IMR-90 (cell line): Measurements from ENCODE around the gene IP6K3. TPM values are rescaled to one million over a fixed set of nuclear protein-coding genes. Genes with fewer than 3 reads are reported as not detected.

Experiments used
- ATAC-seq: fragments of 200-7000 bp; cut with Tn5 transposase; 2 replicates; pipeline ENCODE4 v1.9.1; 2020; ENCODE audit warnings: low read depth, mild to moderate bottlenecking, moderate library complexity
- BruUV-seq: library from RNA; stranded (reverse); fragments of 400-500 nt; replicated peaks from 2 replicates; lab custom pipeline; 2021; lab: Mats Ljungman, UMichigan
- CTCF ChIA-PET: fragments of 300-600 bp; formaldehyde crosslinking; extraction: SDS; loops from one replicate; lab custom pipeline; 2021; ENCODE audit warnings: antibody characterized with exemption; lab: Yijun Ruan, JAX
- POLR2A ChIA-PET: fragments of 300-600 bp; sonication (Branson Sonifier 250); formaldehyde crosslinking; loops from one replicate; lab custom pipeline; 2022; ENCODE audit warnings: antibody characterized with exemption; ENCODE audit not compliant: unreplicated experiment; lab: Charles Lee
- DNase-seq: peaks from one replicate; pipeline ENCODE4 v3.0.0; 2013
- H2AFZ ChIP-seq: replicated peaks from 2 replicates; pipeline ENCODE3; 2013; ENCODE audit warnings: low read length, mild to moderate bottlenecking; ENCODE audit not compliant: poor library complexity
- H2AK5ac ChIP-seq: 2 replicates; pipeline ENCODE4 v1.6.1; 2013; ENCODE audit warnings: low read depth, low read length, inconsistent platforms
- H2AK9ac ChIP-seq: replicated peaks from 2 replicates; pipeline ENCODE3; 2013; ENCODE audit warnings: mild to moderate bottlenecking, low read depth, low read length, moderate library complexity; ENCODE audit not compliant: poor library complexity
- H2BK120ac ChIP-seq: 2 replicates; pipeline ENCODE4 v1.6.1; 2013; ENCODE audit warnings: low read depth, low read length, inconsistent platforms
- H2BK15ac ChIP-seq: 3 replicates; pipeline ENCODE4 v1.6.1; 2013; ENCODE audit warnings: low read depth, low read length, inconsistent platforms
- H2BK20ac ChIP-seq: 2 replicates; pipeline ENCODE4 v1.6.1; 2013; ENCODE audit warnings: low read depth, mild to moderate bottlenecking, inconsistent platforms, low read length, moderate library complexity
- H2BK5ac ChIP-seq: 2 replicates; pipeline ENCODE4 v1.6.1; 2013; ENCODE audit warnings: mild to moderate bottlenecking, low read depth, low read length, inconsistent platforms; ENCODE audit not compliant: poor library complexity, severe bottlenecking
- H3K14ac ChIP-seq: replicated peaks from 2 replicates; pipeline ENCODE4 v1.6.1; 2013; ENCODE audit warnings: low read depth, low read length, inconsistent platforms
- H3K18ac ChIP-seq: 2 replicates; pipeline ENCODE4 v1.6.1; 2013; ENCODE audit warnings: low read depth, low read length, control low read depth
- H3K23ac ChIP-seq: 2 replicates; pipeline ENCODE4 v1.6.1; 2013; ENCODE audit warnings: low read depth, low read length, inconsistent platforms
- H3K27ac ChIP-seq: 2 replicates; pipeline ENCODE4 v1.5.1; 2013; ENCODE audit warnings: mild to moderate bottlenecking, control low read depth, low read length; ENCODE audit not compliant: insufficient read depth
- H3K27me3 ChIP-seq: 2 replicates; pipeline ENCODE4 v1.6.1; 2013; ENCODE audit warnings: low read length; ENCODE audit not compliant: control insufficient read depth, insufficient read depth
- H3K36me3 ChIP-seq: 2 replicates; pipeline ENCODE4 v1.6.1; 2013; ENCODE audit warnings: low read length, mixed read lengths; ENCODE audit not compliant: control insufficient read depth, insufficient read depth
- H3K4ac ChIP-seq: 2 replicates; pipeline ENCODE4 v1.6.1; 2013; ENCODE audit warnings: low read depth, low read length, inconsistent platforms
- H3K4me1 ChIP-seq: 2 replicates; pipeline ENCODE4 v1.6.1; 2013; ENCODE audit warnings: low read length, mixed read lengths; ENCODE audit not compliant: control insufficient read depth, insufficient read depth
- H3K4me2 ChIP-seq: 2 replicates; pipeline ENCODE4 v1.6.1; 2013; ENCODE audit warnings: low read depth, mild to moderate bottlenecking, control low read depth, low read length, moderate library complexity
- H3K4me3 ChIP-seq: 2 replicates; pipeline ENCODE4 v1.5.1; 2013; ENCODE audit warnings: low read depth, mild to moderate bottlenecking, control low read depth, low read length, moderate library complexity; ENCODE audit not compliant: insufficient read depth
- H3K56ac ChIP-seq: 2 replicates; pipeline ENCODE4 v1.6.1; 2013; ENCODE audit warnings: low read length, inconsistent platforms; ENCODE audit not compliant: insufficient read depth; ENCODE audit errors: extremely low read depth
- H3K79me1 ChIP-seq, 2 experiments: 2 replicates each; pipeline ENCODE4 v1.6.1; 2013; ENCODE audit warnings: low read length in 2 of 2, inconsistent platforms in 1 of 2, low read depth in 1 of 2
- H3K9ac ChIP-seq: 2 replicates; pipeline ENCODE4 v1.6.1; 2013; ENCODE audit warnings: low read depth, low read length, control low read depth
- H3K9me1 ChIP-seq: 2 replicates; pipeline ENCODE4 v1.6.1; 2013; ENCODE audit warnings: low read length, inconsistent platforms; ENCODE audit not compliant: insufficient read depth
- H3K9me3 ChIP-seq: 2 replicates; pipeline ENCODE4 v1.6.1; 2013; ENCODE audit warnings: low read length; ENCODE audit not compliant: control insufficient read depth, insufficient read depth
- H4K20me1 ChIP-seq: 2 replicates; pipeline ENCODE4 v1.6.1; 2013; ENCODE audit warnings: low read length, inconsistent platforms; ENCODE audit not compliant: insufficient read depth
- H4K5ac ChIP-seq: 2 replicates; pipeline ENCODE4 v1.6.1; 2013; ENCODE audit warnings: mild to moderate bottlenecking, low read depth, low read length, control low read depth
- H4K8ac ChIP-seq, 2 experiments: 2 replicates each; pipeline ENCODE4 v1.6.1; 2013; ENCODE audit warnings: low read depth in 2 of 2, low read length in 2 of 2, control low read depth in 1 of 2, inconsistent platforms in 1 of 2
- H4K91ac ChIP-seq: 2 replicates; pipeline ENCODE4 v1.6.1; 2013; ENCODE audit warnings: low read depth, low read length, inconsistent platforms; ENCODE audit not compliant: insufficient read depth
- BHLHE40 ChIP-seq: fragments of 150-350 bp; IDR thresholded peaks from 2 replicates; pipeline ENCODE4 v1.6.1; 2016; ENCODE audit warnings: mild to moderate bottlenecking, low read depth, low read length
- CEBPB ChIP-seq: IDR thresholded peaks from 2 replicates; pipeline ENCODE4 v1.6.1; 2012; ENCODE audit warnings: low read depth, low read length, improper control_type of control experiment
- CHD1 ChIP-seq: IDR thresholded peaks from 2 replicates; pipeline ENCODE4 v1.6.1; 2012; ENCODE audit warnings: low read depth, low read length, improper control_type of control experiment
- FOS ChIP-seq: fragments of 150-350 bp; IDR thresholded peaks from 2 replicates; pipeline ENCODE4 v1.6.1; 2016; ENCODE audit warnings: low read depth, low read length
- MAZ ChIP-seq: IDR thresholded peaks from 2 replicates; pipeline ENCODE4 v1.6.1; 2012; ENCODE audit warnings: low read depth, mild to moderate bottlenecking, low read length, improper control_type of control experiment, moderate library complexity, borderline replicate concordance
- MXI1 ChIP-seq: IDR thresholded peaks from 2 replicates; pipeline ENCODE4 v1.6.1; 2012; ENCODE audit warnings: low read depth, mild to moderate bottlenecking, low read length, moderate library complexity, borderline replicate concordance
- NFE2L2 ChIP-seq: fragments of 150-350 bp; IDR thresholded peaks from 2 replicates; pipeline ENCODE4 v1.6.1; 2016; ENCODE audit warnings: low read depth, mild to moderate bottlenecking, low read length
- POLR2A ChIP-seq: IDR thresholded peaks from 2 replicates; pipeline ENCODE4 v1.6.1; 2012; ENCODE audit warnings: mild to moderate bottlenecking, low read depth, low read length
- RCOR1 ChIP-seq: IDR thresholded peaks from 2 replicates; pipeline ENCODE4 v1.6.1; 2012; ENCODE audit warnings: mild to moderate bottlenecking, low read length, improper control_type of control experiment; ENCODE audit not compliant: insufficient replicate concordance
- SMC3 ChIP-seq: fragments of 150-350 bp; IDR thresholded peaks from 2 replicates; pipeline ENCODE4 v1.6.1; 2016; ENCODE audit warnings: low read depth, mild to moderate bottlenecking, antibody characterized with exemption, low read length, moderate library complexity
- WGBS, 2 experiments: methylation state at CpG; one replicate each; pipeline versions ENCODE4 v1.1.5 to v1.1.7; 2013; ENCODE audit warnings: missing lambda C conversion rate in 2 of 2; ENCODE audit not compliant: insufficient read length in 1 of 2; ENCODE audit errors: extremely low coverage in 2 of 2; 5-methylcytosine and 5-hydroxymethylcytosine counted together
- dilution Hi-C: fragments of 300-500 bp; cut with HindIII; formaldehyde crosslinking; loops from one replicate; pipeline ENCODE4 v1.14.3; 2018; ENCODE audit warnings: low sequenced_read_pairs; ENCODE audit not compliant: unreplicated experiment
- in situ Hi-C: fragments of 300-500 bp; cut with MboI; formaldehyde crosslinking; loops from 3 replicates; pipeline ENCODE4 v1.14.3; 2019; ENCODE audit warnings: low sequenced_read_pairs, inconsistent platforms, mixed read lengths
- intact Hi-C: fragments of 100-400 bp; cut with micrococcal nuclease; formaldehyde crosslinking; loops from 2 replicates; pipeline ENCODE4 v1.10.0; 2022
- polyA plus RNA-seq, 3 experiments: library from polyadenylated mRNA; depleted of rRNA; stranded (reverse); fragments of >200 nt; gene quantifications; 2 replicates each; pipeline ENCODE4 v1.2.3, GENCODE V29; 2012; ENCODE audit warnings: low replicate concordance in 1 of 3
- total RNA-seq: library from RNA; depleted of rRNA; stranded (reverse); fragments of >200 nt; gene quantifications from 2 replicates; pipeline ENCODE4 v1.2.3, GENCODE V29; 2012
- TF ChIP-seq, protein P1 (sequence below): fragments of 150-350 bp; IDR thresholded peaks from 2 replicates; pipeline ENCODE4 v1.6.1; 2017; ENCODE audit warnings: mild to moderate bottlenecking, antibody characterized with exemption, low read length, low read depth
- TF ChIP-seq, protein P2 (sequence below): conservative IDR thresholded peaks from 2 replicates; pipeline ENCODE4 v1.5.1; 2012; ENCODE audit warnings: mild to moderate bottlenecking, low read depth, low read length, improper control_type of control experiment

The IP6K3 gene
- total and polyA plus RNA-seq, 2 of the 4 experiments (the other 2 are of a cell fraction): 0.18 to 0.51 TPM

DNA sequence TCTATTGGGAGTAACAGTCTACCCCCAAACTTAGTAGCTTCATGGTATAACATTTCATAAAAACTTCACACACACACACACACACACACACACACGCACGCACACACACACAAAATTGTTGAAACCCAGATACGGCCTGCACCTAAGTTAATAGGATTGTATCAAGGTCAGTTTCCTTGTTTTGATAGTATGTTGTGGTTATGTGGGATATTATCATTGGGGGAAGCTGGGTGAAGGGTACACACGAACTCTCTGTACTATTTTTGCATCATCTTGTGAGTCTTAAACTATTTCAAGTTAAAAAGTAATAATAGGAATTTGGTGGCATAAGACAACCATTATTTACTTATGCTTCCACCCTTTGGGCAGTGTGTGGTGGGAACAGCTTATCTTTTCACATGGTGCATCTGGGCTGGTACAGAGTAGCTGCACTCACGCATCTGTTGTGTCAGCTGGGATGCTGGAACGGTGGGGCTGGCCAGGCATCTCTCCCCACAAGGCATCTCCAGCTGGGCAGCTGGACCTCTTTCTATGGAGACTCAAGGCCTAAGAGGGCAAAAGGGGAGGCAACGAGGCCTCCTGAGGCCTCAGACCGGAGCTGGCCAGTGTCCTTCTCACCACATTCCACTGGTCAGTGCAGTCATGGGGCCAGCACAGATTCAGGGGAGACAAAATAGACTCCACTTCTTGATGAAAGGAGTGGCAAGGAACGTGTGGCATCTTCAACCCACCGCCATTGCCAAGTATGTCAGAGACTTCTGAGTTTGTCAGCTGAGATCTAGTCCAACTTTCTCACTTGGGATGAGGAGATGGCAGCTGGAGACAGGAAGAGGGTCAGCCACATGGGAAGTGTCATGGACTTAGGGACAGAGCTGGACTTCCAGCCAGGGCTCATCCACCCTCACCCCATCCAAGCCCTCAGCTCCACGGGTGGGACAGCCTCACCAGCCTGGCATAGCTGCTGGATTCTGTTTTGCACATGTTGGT is 20.5 kb upstream of the IP6K3 start:
- Histone ChIP-seq H3K4me2 (no peak overlapping the region), H4K5ac (no peak overlapping the region), H3K4ac (peak overlapping the region; percentile 31; the same call in 1 of the 2 replicates), H4K20me1 (0 out of 2 replicates have a peak, but pooled peaks cover 4% of the 10 kb centered on the region), H3K4me1 (peaks cover 42% of the 10 kb centered on the region), H4K91ac (no peak overlapping the region), H2BK15ac (0 out of 3 replicates have a peak overlapping the region, but pooled peaks have one; percentile 15), H3K27ac (no peak overlapping the region), H3K79me1 (peaks cover 0 to 10% of the 10 kb centered on the region in 2 experiments; a peak in 1 of 4 replicates), H2AFZ (peak overlapping the region; percentile 52), H3K18ac (no peak overlapping the region), H2BK5ac (no peak overlapping the region), H3K9ac (no peak overlapping the region), H3K27me3 (no peaks in the 10 kb centered on the region), H2BK120ac (0 out of 2 replicates have a peak overlapping the region, but pooled peaks have one; percentile 98), H2AK5ac (peak overlapping the region; percentile 25; the same call in 1 of the 2 replicates), H3K23ac (peak overlapping the region; percentile 20; the same call in 1 of the 2 replicates), H2BK20ac (peak overlapping the region; percentile 14; the same call in 1 of the 2 replicates), H3K56ac (no peak overlapping the region), H3K14ac (0 out of 2 replicates have a peak overlapping the region, but pooled peaks have one; percentile 14), H4K8ac (no peak overlapping the region; a peak in 1 of 4 replicates), H3K9me1 (peaks cover 28% of the 10 kb centered on the region), H3K9me3 (no peaks in the 10 kb centered on the region), H3K36me3 (peaks cover 1% of the 10 kb centered on the region), H3K4me3 (no peak overlapping the region), H2AK9ac (no peak overlapping the region)
- in situ Hi-C loops (loop anchor here (10.0 kb wide), 2 partner anchors 182 to 388 kb away; partner anchors contain the start of gene BAK1), intact Hi-C loops (no loop called here), dilution Hi-C loops (no loop called here)
- ATAC-seq (no peak), DNase-seq (no peak)
- BruUV-seq: no TSS peak
- POLR2A ChIA-PET: interaction anchor here (0.5 kb wide), 1 partner anchor 1076 kb away, joined by 3 read pairs; no protein-coding TSS in a partner anchor
- TF ChIP-seq SMC3: no peak
- TF ChIP-seq FOS: no peak
- no peak for TF ChIP-seq MAZ
- TF ChIP-seq, protein P1, sequence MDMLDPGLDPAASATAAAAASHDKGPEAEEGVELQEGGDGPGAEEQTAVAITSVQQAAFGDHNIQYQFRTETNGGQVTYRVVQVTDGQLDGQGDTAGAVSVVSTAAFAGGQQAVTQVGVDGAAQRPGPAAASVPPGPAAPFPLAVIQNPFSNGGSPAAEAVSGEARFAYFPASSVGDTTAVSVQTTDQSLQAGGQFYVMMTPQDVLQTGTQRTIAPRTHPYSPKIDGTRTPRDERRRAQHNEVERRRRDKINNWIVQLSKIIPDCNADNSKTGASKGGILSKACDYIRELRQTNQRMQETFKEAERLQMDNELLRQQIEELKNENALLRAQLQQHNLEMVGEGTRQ: no peak
- no peak for TF ChIP-seq CHD1
- TF ChIP-seq POLR2A: no peak
- TF ChIP-seq CEBPB: no peak
- TF ChIP-seq RCOR1: no peak
- TF ChIP-seq, protein P2, sequence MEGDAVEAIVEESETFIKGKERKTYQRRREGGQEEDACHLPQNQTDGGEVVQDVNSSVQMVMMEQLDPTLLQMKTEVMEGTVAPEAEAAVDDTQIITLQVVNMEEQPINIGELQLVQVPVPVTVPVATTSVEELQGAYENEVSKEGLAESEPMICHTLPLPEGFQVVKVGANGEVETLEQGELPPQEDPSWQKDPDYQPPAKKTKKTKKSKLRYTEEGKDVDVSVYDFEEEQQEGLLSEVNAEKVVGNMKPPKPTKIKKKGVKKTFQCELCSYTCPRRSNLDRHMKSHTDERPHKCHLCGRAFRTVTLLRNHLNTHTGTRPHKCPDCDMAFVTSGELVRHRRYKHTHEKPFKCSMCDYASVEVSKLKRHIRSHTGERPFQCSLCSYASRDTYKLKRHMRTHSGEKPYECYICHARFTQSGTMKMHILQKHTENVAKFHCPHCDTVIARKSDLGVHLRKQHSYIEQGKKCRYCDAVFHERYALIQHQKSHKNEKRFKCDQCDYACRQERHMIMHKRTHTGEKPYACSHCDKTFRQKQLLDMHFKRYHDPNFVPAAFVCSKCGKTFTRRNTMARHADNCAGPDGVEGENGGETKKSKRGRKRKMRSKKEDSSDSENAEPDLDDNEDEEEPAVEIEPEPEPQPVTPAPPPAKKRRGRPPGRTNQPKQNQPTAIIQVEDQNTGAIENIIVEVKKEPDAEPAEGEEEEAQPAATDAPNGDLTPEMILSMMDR: no peak
- TF ChIP-seq NFE2L2: no peak
- TF ChIP-seq MXI1: no peak
- TF ChIP-seq BHLHE40: no peak
- CTCF ChIA-PET: interaction anchor here (1.0 to 2.3 kb wide), 4 partner anchors 56 to 387 kb away, joined by 4 to 19 read pairs (median 4); partner anchors contain the start of gene UQCC2
- no CpG with 5 or more reads among the region's 11 CpGs for WGBS, 2 experiments
